K562 treated with DMSO at 1 percent for 12 hours (cell line): Measurements from ENCODE around the gene GAS2L1. TPM values are rescaled to one million over a fixed set of nuclear protein-coding genes. Genes with fewer than 3 reads are reported as not detected.

Experiments
- total RNA-seq: library from RNA; unstranded; fragments of 300-600 nt; gene quantifications from 2 replicates; pipeline ENCODE4 v1.2.3, GENCODE V29; 2022; ENCODE audit not compliant: insufficient read depth

GAS2L1 gene
- total RNA-seq, result 16.9 and 19.3 TPM in 2 replicates

GRCh38 chr22:29306175-29306834 is at the start of gene GAS2L1:
Gene GAS2L1 (plus strand): TSS chr22:29306650. CDS start chr22:29308106, 1,456 bp downstream.

DNA sequence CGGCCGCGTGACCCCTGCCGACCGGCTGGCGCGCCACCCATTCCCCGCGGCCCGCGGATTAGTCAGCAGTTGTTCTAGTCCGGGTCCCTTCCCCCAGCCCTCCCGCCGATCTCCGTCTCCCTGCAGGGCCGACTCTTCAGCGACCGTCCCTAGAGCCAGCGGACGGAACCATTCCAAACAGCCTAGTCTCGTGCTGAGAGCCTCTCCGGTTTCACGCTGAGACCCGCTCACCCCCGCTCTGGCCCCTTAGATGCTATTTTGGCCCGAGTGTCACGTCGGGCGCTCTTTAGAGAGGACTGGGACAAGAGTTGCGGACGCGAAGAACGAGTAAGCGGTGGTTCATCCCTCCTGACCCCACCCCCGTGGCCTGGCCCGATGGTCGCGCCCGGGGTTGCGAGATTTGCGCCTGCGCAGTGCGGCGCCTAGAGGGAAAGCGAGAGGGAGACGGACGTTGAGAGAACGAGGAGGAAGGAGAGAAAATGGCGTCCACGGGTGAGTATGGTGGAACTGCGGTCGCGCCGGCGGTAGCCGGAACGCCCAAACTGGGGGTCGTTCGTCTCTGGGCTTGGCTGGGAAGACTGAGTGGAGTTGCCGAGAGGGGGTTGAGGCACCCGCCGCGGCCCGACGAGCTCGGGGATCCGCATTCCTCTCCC is 38.5 kb upstream of the GAS2L1 start, which contains the start of the genes EWSR1 and RHBDD3:
EWSR1 (plus strand) TSS at position 411 of the 653 bp plus-strand sequence; CDS start at position 480, 69 bp downstream.
RHBDD3 (minus strand) TSS at position 124 of the 653 bp plus-strand sequence. CDS start 2,355 bp downstream, outside the sequence.

GRCh38 chr22:29315286-29316140 is 9.1 kb downstream of the GAS2L1 start, which contains the start of gene RASL10A:
Gene RASL10A (minus strand): TSS chr22:29315697. CDS start chr22:29315246, 451 bp downstream.

Other genes starting within 250 kb of the GAS2L1 start
- not detected in 2 replicates for gene C22orf31, start 244.8 kb upstream of the GAS2L1 start, total RNA-seq
- gene KREMEN1, start 233.6 kb upstream of the GAS2L1 start, total RNA-seq, result 8.4 and 19.7 TPM in 2 replicates
- 59.5 and 67.5 TPM in 2 replicates for gene EMID1, start 100.8 kb upstream of the GAS2L1 start, total RNA-seq
- 33.9 and 42.8 TPM in 2 replicates for gene RHBDD3, start 38.7 kb upstream of the GAS2L1 start, total RNA-seq
- 115 and 178 TPM in 2 replicates for gene EWSR1, start 38.4 kb upstream of the GAS2L1 start, total RNA-seq
- not detected in 2 replicates for gene RASL10A, start 9.0 kb downstream of the GAS2L1 start, total RNA-seq
- gene AP1B1, start 81.9 kb downstream of the GAS2L1 start, total RNA-seq, result 48.4 and 67.3 TPM in 2 replicates
- not detected in 2 replicates for gene RFPL1, start 131.9 kb downstream of the GAS2L1 start, total RNA-seq
- gene NEFH, start 173.6 kb downstream of the GAS2L1 start, total RNA-seq, result 1.1 and 2.1 TPM in 2 replicates
- 28.6 and 42.2 TPM in 2 replicates for gene THOC5, start 247.1 kb downstream of the GAS2L1 start, total RNA-seq